ENCODE measurements around the gene ME1.
"Not testable (repeated sequence)": the region's sequence is repeated elsewhere in the genome, so short reads cannot be mapped to it uniquely, and the experiment has no call there.

ME1 gene

GRCh38 chr6:83256719-83257118 is 174.1 kb downstream of the ME1 start:
- not testable (repeated sequence) for DNase-seq

- no peak for DNase-seq
Measured at GRCh38 chr6:83252719-83253118, 178.1 kb downstream of the ME1 start.

- no peak for DNase-seq
Measured at GRCh38 chr6:83250235-83250634, 180.6 kb downstream of the ME1 start.

GRCh38 chr6:83247471-83247870 is 183.4 kb downstream of the ME1 start:
- DNase-seq = no peak

- DNase-seq = no peak
Measured at GRCh38 chr6:83231146-83231545, 199.7 kb downstream of the ME1 start.

- no peak for DNase-seq
Measured at GRCh38 chr6:83226517-83226916, 204.3 kb downstream of the ME1 start.

GRCh38 chr6:83221889-83222479 is 208.9 kb downstream of the ME1 start:
- no peak for DNase-seq

- no peak for DNase-seq
Measured at GRCh38 chr6:83221276-83221675, 209.6 kb downstream of the ME1 start.

GRCh38 chr6:83220121-83220520 is 210.7 kb downstream of the ME1 start:
- no peak for DNase-seq

GRCh38 chr6:83218646-83219045 is 212.2 kb downstream of the ME1 start:
- DNase-seq = no peak

GRCh38 chr6:83216806-83217205 is 214.0 kb downstream of the ME1 start:
- no peak for DNase-seq

GRCh38 chr6:83215131-83216047 is 215.5 kb downstream of the ME1 start:
- DNase-seq = no peak

- DNase-seq = no peak
Measured at GRCh38 chr6:83202031-83202430, 228.8 kb downstream of the ME1 start.

GRCh38 chr6:83199863-83200225 is 231.0 kb downstream of the ME1 start:
- no peak for DNase-seq

- DNase-seq = no peak
Measured at GRCh38 chr6:83199173-83199862, 231.5 kb downstream of the ME1 start.

- no peak for DNase-seq
Measured at GRCh38 chr6:83198486-83199172, 232.2 kb downstream of the ME1 start.

GRCh38 chr6:83193747-83194566 is 236.9 kb downstream of the ME1 start:
- peak; percentile 19 for DNase-seq

- DNase-seq = peak; percentile 83
Measured at GRCh38 chr6:83192871-83193746, 237.7 kb downstream of the ME1 start, which contains the start of the genes PGM3 and RWDD2A. TSS of gene PGM3 (minus strand) at chr6:83193265. CDS start at chr6:83191012, 2,253 bp downstream. TSS of gene RWDD2A (plus strand) at chr6:83193357. CDS start at chr6:83194452, 1,095 bp downstream.

- DNase-seq = no peak
Measured at GRCh38 chr6:83192456-83192855, 238.4 kb downstream of the ME1 start.

GRCh38 chr6:83191974-83192373 is 238.9 kb downstream of the ME1 start:
- peak; percentile 4 for DNase-seq

GRCh38 chr6:83190626-83191025 is 240.2 kb downstream of the ME1 start:
- DNase-seq = no peak
